Activated T-cell treated with anti-CD3 and anti-CD28 coated beads, Interleukin-2, amount 50 U/mL, for 24 hours (primary cell): ENCODE measurements around the gene MBD5.

ENCODE experiments used
- DNase-seq: peaks from one replicate; pipeline ENCODE4 v3.0.0-alpha.2; 2020
- H3K27ac Mint-ChIP-seq: 2 replicates; pipeline ENCODE4 v1.8.0; 2020; ENCODE audit warnings: mild to moderate bottlenecking, mixed read lengths
- H3K27me3 Mint-ChIP-seq: 2 replicates; pipeline ENCODE4 v1.8.0; 2020; ENCODE audit warnings: mixed read lengths
- H3K36me3 Mint-ChIP-seq: 2 replicates; pipeline ENCODE4 v1.8.0; 2020; ENCODE audit warnings: low read depth, mixed read lengths
- H3K4me1 Mint-ChIP-seq: 2 replicates; pipeline ENCODE4 v1.8.0; 2020; ENCODE audit warnings: low read depth, mixed read lengths
- H3K4me3 Mint-ChIP-seq: 2 replicates; pipeline ENCODE4 v1.8.0; 2020; ENCODE audit warnings: mild to moderate bottlenecking, moderate library complexity, mixed read lengths
- H3K9me3 Mint-ChIP-seq: 2 replicates; pipeline ENCODE4 v1.8.0; 2020; ENCODE audit warnings: mixed read lengths

MBD5 gene

GRCh38 chr2:148301362-148301761 lies 280.5 kb downstream of the MBD5 start:
- H3K4me1 Mint-ChIP-seq: no peaks in the 10 kb centered on the region
- no peak for DNase-seq
- H3K9me3 Mint-ChIP-seq: peaks cover 2% of the 10 kb centered on the region
- H3K27me3 Mint-ChIP-seq: no peaks in the 10 kb centered on the region
- H3K27ac Mint-ChIP-seq: no peak overlapping the region
- peaks cover 3% of the 10 kb centered on the region for H3K36me3 Mint-ChIP-seq
- H3K4me3 Mint-ChIP-seq: no peak overlapping the region

GRCh38 chr2:148302526-148302925 lies 281.6 kb downstream of the MBD5 start:
- Mint-ChIP-seq H3K4me3 (no peak overlapping the region), H3K27me3 (no peaks in the 10 kb centered on the region), H3K4me1 (no peaks in the 10 kb centered on the region), H3K36me3 (peaks cover 3% of the 10 kb centered on the region), H3K9me3 (peaks cover 3% of the 10 kb centered on the region), H3K27ac (no peak overlapping the region)
- no peak for DNase-seq

- no peak for DNase-seq
- Mint-ChIP-seq H3K27ac (no peak overlapping the region), H3K9me3 (peaks cover 4% of the 10 kb centered on the region), H3K4me3 (no peak overlapping the region), H3K36me3 (peaks cover 5% of the 10 kb centered on the region), H3K27me3 (no peaks in the 10 kb centered on the region), H3K4me1 (no peaks in the 10 kb centered on the region)
These were observed 282.3 kb downstream of the MBD5 start for GRCh38 chr2:148303161-148303560.

GRCh38 chr2:148305476-148305875 lies 284.6 kb downstream of the MBD5 start:
- no peaks in the 10 kb centered on the region for H3K27me3 Mint-ChIP-seq
- peaks cover 5% of the 10 kb centered on the region for H3K36me3 Mint-ChIP-seq
- DNase-seq: no peak
- no peaks in the 10 kb centered on the region for H3K4me1 Mint-ChIP-seq
- H3K27ac Mint-ChIP-seq: no peak overlapping the region
- peaks cover 5% of the 10 kb centered on the region for H3K9me3 Mint-ChIP-seq
- H3K4me3 Mint-ChIP-seq: no peak overlapping the region

GRCh38 chr2:148306027-148306426 lies 285.1 kb downstream of the MBD5 start:
- Mint-ChIP-seq H3K4me3 (no peak overlapping the region), H3K4me1 (peaks cover 3% of the 10 kb centered on the region), H3K36me3 (peaks cover 9% of the 10 kb centered on the region), H3K9me3 (peaks cover 5% of the 10 kb centered on the region), H3K27ac (no peak overlapping the region), H3K27me3 (no peaks in the 10 kb centered on the region)
- DNase-seq: no peak

- Mint-ChIP-seq H3K27ac (no peak overlapping the region), H3K36me3 (peaks cover 37% of the 10 kb centered on the region), H3K9me3 (peaks cover 5% of the 10 kb centered on the region), H3K4me1 (no peaks in the 10 kb centered on the region), H3K4me3 (no peak overlapping the region), H3K27me3 (no peaks in the 10 kb centered on the region)
- no peak for DNase-seq
These were observed 296.7 kb downstream of the MBD5 start for GRCh38 chr2:148317598-148317997.

GRCh38 chr2:148338541-148338940 lies 317.6 kb downstream of the MBD5 start:
- H3K4me3 Mint-ChIP-seq: no peak overlapping the region
- DNase-seq: no peak
- H3K27me3 Mint-ChIP-seq: no peaks in the 10 kb centered on the region
- peaks cover 12% of the 10 kb centered on the region for H3K9me3 Mint-ChIP-seq
- peaks cover 29% of the 10 kb centered on the region for H3K36me3 Mint-ChIP-seq
- peak overlapping the region; percentile 16 for H3K27ac Mint-ChIP-seq
- H3K4me1 Mint-ChIP-seq: peaks cover 6% of the 10 kb centered on the region

GRCh38 chr2:148342086-148342485 lies 321.2 kb downstream of the MBD5 start:
- H3K27me3 Mint-ChIP-seq: no peaks in the 10 kb centered on the region
- DNase-seq: no peak
- peaks cover 8% of the 10 kb centered on the region for H3K4me1 Mint-ChIP-seq
- no peak overlapping the region for H3K4me3 Mint-ChIP-seq
- H3K36me3 Mint-ChIP-seq: peaks cover 30% of the 10 kb centered on the region
- H3K9me3 Mint-ChIP-seq: peaks cover 13% of the 10 kb centered on the region
- no peak overlapping the region for H3K27ac Mint-ChIP-seq

- peaks cover 17% of the 10 kb centered on the region for H3K9me3 Mint-ChIP-seq
These were observed 329.3 kb downstream of the MBD5 start for GRCh38 chr2:148350199-148350598.

GRCh38 chr2:148351437-148352143 lies 330.7 kb downstream of the MBD5 start:
- Mint-ChIP-seq H3K9me3 (peaks cover 17% of the 10 kb centered on the region), H3K36me3 (peaks cover 21% of the 10 kb centered on the region), H3K4me1 (no peaks in the 10 kb centered on the region), H3K27ac (no peak overlapping the region), H3K4me3 (no peak overlapping the region), H3K27me3 (no peaks in the 10 kb centered on the region)
- no peak for DNase-seq

More at GRCh38 chr2:148350199-148350598, 329.3 kb downstream of the MBD5 start:
- Mint-ChIP-seq H3K27ac (no peak overlapping the region), H3K4me3 (no peak overlapping the region), H3K4me1 (peaks cover 2% of the 10 kb centered on the region), H3K36me3 (peaks cover 22% of the 10 kb centered on the region), H3K27me3 (no peaks in the 10 kb centered on the region)
- DNase-seq: no peak

GRCh38 chr2:148358375-148358774 lies 337.5 kb downstream of the MBD5 start:
- no peaks in the 10 kb centered on the region for H3K4me1 Mint-ChIP-seq
- H3K9me3 Mint-ChIP-seq: peaks cover 13% of the 10 kb centered on the region
- H3K36me3 Mint-ChIP-seq: peaks cover 24% of the 10 kb centered on the region
- no peak for DNase-seq
- H3K4me3 Mint-ChIP-seq: no peak overlapping the region
- no peak overlapping the region for H3K27ac Mint-ChIP-seq
- H3K27me3 Mint-ChIP-seq: no peaks in the 10 kb centered on the region

GRCh38 chr2:148360662-148361061 lies 339.8 kb downstream of the MBD5 start:
- no peak overlapping the region for H3K27ac Mint-ChIP-seq
- DNase-seq: no peak
- peaks cover 12% of the 10 kb centered on the region for H3K9me3 Mint-ChIP-seq
- H3K4me3 Mint-ChIP-seq: no peak overlapping the region
- no peaks in the 10 kb centered on the region for H3K27me3 Mint-ChIP-seq
- no peaks in the 10 kb centered on the region for H3K4me1 Mint-ChIP-seq
- peaks cover 9% of the 10 kb centered on the region for H3K36me3 Mint-ChIP-seq

GRCh38 chr2:148362144-148362796 lies 341.4 kb downstream of the MBD5 start:
- DNase-seq: no peak
- Mint-ChIP-seq H3K4me1 (no peaks in the 10 kb centered on the region), H3K27me3 (no peaks in the 10 kb centered on the region), H3K4me3 (no peak overlapping the region), H3K27ac (no peak overlapping the region), H3K36me3 (peaks cover 9% of the 10 kb centered on the region), H3K9me3 (peaks cover 12% of the 10 kb centered on the region)

- H3K4me3 Mint-ChIP-seq: no peak overlapping the region
- H3K36me3 Mint-ChIP-seq: no peaks in the 10 kb centered on the region
- no peaks in the 10 kb centered on the region for H3K27me3 Mint-ChIP-seq
- peaks cover 2% of the 10 kb centered on the region for H3K9me3 Mint-ChIP-seq
- no peaks in the 10 kb centered on the region for H3K4me1 Mint-ChIP-seq
- no peak overlapping the region for H3K27ac Mint-ChIP-seq
- DNase-seq: no peak
These were observed 354.3 kb downstream of the MBD5 start for GRCh38 chr2:148375214-148375613.

- H3K9me3 Mint-ChIP-seq: no peaks in the 10 kb centered on the region
- no peak overlapping the region for H3K27ac Mint-ChIP-seq
- no peak overlapping the region for H3K4me3 Mint-ChIP-seq
- H3K27me3 Mint-ChIP-seq: no peaks in the 10 kb centered on the region
- H3K4me1 Mint-ChIP-seq: no peaks in the 10 kb centered on the region
- no peak for DNase-seq
- peaks cover 1% of the 10 kb centered on the region for H3K36me3 Mint-ChIP-seq
These were observed 370.4 kb downstream of the MBD5 start for GRCh38 chr2:148391324-148391723.
